ENCODE measurements around the gene GPANK1.

Gene GPANK1

DNA sequence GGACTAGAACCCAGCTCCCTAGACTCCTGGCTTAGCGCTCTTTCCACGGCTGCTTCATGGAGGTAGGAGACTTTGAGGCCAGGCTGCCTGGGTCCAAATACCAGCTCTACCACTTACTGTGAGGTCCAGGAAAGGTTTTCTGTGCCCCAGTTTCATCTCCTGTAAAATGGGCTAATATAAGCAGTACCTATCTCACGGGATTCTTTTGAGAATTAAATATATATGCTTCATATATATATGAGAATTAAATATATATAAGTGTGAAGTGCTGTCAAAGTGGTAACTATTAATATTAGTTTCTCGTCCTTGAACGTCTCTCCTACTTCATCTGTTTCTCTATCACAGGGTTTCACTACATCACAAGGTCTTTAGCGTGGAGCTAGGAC lies 26.3 kb upstream of the GPANK1 start:
- no peak for DNase-seq (ENCODE audit: low read depth)

GRCh38 chr6:31690231-31691077 lies 25.7 kb upstream of the GPANK1 start:
- no peak for DNase-seq (ENCODE audit: low read depth)

- no peak for DNase-seq (ENCODE audit: low read depth)
Observed at GRCh38 chr6:31689249-31690110, 24.7 kb upstream of the GPANK1 start.

GRCh38 chr6:31687860-31688693 lies 23.3 kb upstream of the GPANK1 start:
- no peak for DNase-seq (ENCODE audit: low read depth)

DNA sequence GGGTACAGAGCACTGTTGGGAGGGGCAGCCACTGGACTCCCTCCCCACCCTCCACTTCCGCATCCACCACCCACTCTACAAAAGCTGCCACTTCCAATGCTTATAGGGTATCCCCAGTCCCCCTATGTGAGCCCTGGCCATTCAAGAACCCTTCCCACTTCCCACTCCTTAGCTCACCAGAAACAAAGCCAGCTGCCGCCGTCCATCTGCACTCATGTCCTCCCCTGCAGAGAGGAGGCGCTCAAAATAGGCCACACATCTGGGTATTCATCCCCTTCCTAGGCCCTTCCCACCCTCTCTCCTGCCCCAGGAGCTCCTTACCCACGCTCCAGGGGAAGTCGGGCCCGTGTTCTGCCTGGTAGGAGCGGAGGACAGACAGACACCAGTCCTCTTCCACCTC lies 22.5 kb upstream of the GPANK1 start:
- DNase-seq (ENCODE audit: low read depth) = no peak

- no peak for DNase-seq (ENCODE audit: low read depth)
Observed at GRCh38 chr6:31686483-31686882, 21.7 kb upstream of the GPANK1 start.

DNA sequence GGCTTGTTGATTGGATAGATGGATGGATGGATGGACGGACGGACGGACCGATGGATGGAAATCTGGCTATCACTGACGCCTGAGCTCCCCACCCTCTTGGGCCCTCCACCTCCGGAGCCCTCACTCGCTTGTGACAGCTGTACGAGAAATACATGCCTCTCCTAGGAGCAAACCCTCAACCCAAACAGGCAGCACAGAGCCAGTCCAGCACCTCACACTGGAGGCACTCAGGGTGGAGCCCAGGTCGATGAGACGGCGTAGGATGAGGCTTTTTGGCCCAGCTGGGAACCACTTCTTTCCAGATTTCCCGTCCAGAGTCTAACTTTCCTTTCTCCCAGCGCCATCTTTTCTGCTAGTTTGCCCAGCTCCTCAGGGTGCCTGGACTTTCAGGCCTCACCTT lies 18.8 kb upstream of the GPANK1 start:
- no peak for DNase-seq (ENCODE audit: low read depth)

- no peak for DNase-seq (ENCODE audit: low read depth)
Observed at GRCh38 chr6:31681135-31681671, 16.4 kb upstream of the GPANK1 start.

- no peak for DNase-seq (ENCODE audit: low read depth)
Observed at GRCh38 chr6:31680226-31681134, 15.7 kb upstream of the GPANK1 start, which contains the start of gene LY6G5C. LY6G5C (minus strand) TSS chr6:31681067; CDS start chr6:31680373, 694 bp downstream.

DNA sequence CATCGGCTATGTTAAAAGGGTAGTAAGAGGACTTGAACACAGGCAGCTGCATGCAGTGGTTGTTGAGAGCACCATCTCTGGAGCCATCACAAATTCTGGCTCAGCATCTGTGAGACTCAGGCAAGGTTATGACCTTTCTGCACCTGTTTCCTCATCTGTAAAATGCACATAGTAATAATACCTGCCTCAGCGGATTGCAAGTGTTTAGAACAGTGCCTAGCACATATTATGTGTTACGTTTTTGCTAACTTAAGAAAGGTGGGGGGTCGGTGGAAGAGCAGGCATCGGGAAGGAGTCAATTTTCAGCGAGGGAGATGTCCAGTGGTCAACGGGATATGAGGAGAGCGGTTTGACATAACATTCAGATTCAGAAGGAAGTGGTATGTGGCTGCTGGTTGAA lies 13.2 kb upstream of the GPANK1 start:
- DNase-seq (ENCODE audit: low read depth) = no peak

GRCh38 chr6:31676904-31677303 lies 12.1 kb upstream of the GPANK1 start:
- no peak for DNase-seq (ENCODE audit: low read depth)

GRCh38 chr6:31676322-31676903 lies 11.6 kb upstream of the GPANK1 start:
- DNase-seq (ENCODE audit: low read depth) = no peak

DNA sequence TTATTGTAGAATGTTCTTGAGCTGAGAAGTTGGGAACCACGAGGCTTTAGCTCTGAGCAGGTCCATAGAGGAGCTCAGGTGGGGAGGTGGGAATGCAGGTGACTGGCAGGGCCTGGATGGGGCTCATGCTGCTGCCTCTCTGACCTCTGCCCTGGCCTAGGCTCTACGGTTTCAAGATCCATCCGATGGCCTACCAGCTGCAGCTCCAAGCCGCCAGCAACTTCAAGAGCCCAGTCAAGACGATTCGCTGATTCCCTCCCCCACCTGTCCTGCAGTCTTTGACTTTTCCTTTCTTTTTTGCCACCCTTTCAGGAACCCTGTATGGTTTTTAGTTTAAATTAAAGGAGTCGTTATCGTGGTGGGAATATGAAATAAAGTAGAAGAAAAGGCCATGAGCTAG lies 4.9 kb upstream of the GPANK1 start, which contains the start of gene LY6G5B:
LY6G5B (plus strand) TSS at position 301 of the 400 bp plus-strand sequence. CDS start 975 bp downstream, outside the sequence.
- DNase-seq (ENCODE audit: low read depth) = no peak

- DNase-seq (ENCODE audit: low read depth) = no peak
Observed at GRCh38 chr6:31666337-31666965, 1.7 kb upstream of the GPANK1 start.

- peak; percentile 89 for DNase-seq (ENCODE audit: low read depth)
Observed at GRCh38 chr6:31665501-31666336, 922 bp upstream of the GPANK1 start, which contains the start of gene CSNK2B. CSNK2B (plus strand) TSS chr6:31666080; CDS start chr6:31666832, 752 bp downstream.

GRCh38 chr6:31663961-31664789 lies 622 bp downstream of the GPANK1 start:
- DNase-seq (ENCODE audit: low read depth) = peak; percentile 60

DNA sequence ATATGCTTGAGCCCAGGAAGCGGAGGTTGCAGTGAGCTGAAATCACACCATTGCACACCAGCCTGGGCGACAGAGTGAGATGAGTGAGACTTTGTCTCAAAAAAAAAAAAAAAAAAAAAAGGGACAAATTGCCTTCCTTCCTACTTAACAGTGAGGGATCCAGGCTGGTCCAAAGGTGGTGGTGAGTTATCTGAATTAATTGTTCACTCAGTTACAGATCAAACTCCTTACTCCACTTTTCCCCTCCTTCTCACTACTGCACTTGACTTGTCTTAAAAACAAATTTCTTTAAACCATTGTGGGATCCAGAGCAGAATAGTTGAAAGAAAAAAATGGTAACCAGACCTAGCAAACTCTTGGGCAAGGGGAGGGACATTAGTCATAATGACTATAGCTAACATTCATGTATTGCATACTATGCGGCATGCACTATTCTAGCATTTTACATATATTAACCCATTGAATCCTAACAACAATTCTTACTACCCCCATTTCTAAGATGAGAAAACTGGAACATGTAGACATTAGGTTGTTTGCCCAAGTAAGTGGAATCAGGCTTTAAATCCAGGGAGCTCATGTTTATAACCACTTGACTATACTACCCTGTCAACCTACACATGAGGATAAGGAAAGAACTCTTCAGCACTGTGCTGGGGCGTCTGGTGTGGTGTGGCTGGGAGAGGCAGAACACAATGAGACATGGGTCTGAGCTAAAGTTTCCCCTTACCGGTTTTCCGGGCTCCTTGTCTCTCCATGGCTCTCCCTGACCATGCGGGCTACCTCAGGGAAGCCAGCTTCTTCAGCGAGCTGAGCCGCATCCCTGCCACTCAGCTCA lies 1.5 kb downstream of the GPANK1 start:
- peak; percentile 49 for DNase-seq (ENCODE audit: low read depth)
